ENCODE measurements around the gene WDR75. TPM values are rescaled to one million over a fixed set of nuclear protein-coding genes. Genes with fewer than 3 reads are reported as not detected.
"Not testable (repeated sequence)": the region's sequence is repeated elsewhere in the genome, so short reads cannot be mapped to it uniquely, and the experiment has no call there.

WDR75 gene
- total and polyA plus RNA-seq, 2 of the 4 experiments (the other 2 are of a cell fraction): 21.7 to 52.2 TPM

DNA sequence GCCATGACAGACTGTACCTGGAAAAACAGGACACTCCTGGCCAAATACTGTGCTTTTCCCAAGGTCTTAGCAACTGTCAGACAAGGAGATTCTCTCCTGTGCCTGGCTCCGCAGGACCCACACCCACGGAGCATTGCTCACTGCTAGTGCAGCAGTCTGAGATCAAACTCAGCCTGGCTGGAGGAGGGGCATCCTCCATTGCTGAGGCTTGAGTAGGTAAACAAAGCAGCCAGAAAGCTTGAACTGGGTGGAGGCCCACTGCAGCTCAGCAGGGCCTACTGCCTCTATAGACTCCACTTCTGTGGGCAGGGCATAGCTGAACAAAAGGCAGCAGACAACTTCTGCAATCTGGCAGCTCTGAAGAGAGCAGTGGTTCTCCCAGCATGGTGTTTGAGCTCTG is 10.8 kb upstream of the WDR75 start:
- H4K91ac ChIP-seq (ENCODE audit: insufficient read depth, low read depth, low read length); H2BK15ac ChIP-seq (ENCODE audit: low read depth, low read length); H3K79me1 ChIP-seq (ENCODE audit: low read depth in 1 of 2, low read length in 2 of 2); H3K27ac ChIP-seq (ENCODE audit: insufficient read depth, low read length); CTCF ChIA-PET; dilution Hi-C loops (cut with HindIII; ENCODE audit: low sequenced_read_pairs, unreplicated experiment); H3K9me1 ChIP-seq (ENCODE audit: insufficient read depth, low read length); H3K27me3 ChIP-seq (ENCODE audit: control insufficient read depth, insufficient read depth, low read length); H3K4me2 ChIP-seq (ENCODE audit: low read depth, low read length); BruUV-seq (replicated peaks); H2BK20ac ChIP-seq (ENCODE audit: low read depth, low read length); POLR2A ChIA-PET (ENCODE audit: unreplicated experiment); H3K4me3 ChIP-seq (ENCODE audit: insufficient read depth, low read depth, low read length); H3K9me3 ChIP-seq (ENCODE audit: control insufficient read depth, insufficient read depth, low read length); intact Hi-C loops (cut with micrococcal nuclease); H2BK120ac ChIP-seq (ENCODE audit: low read depth, low read length); in situ Hi-C loops (cut with MboI; ENCODE audit: low sequenced_read_pairs); H3K4me1 ChIP-seq (ENCODE audit: control insufficient read depth, insufficient read depth, low read length); H3K56ac ChIP-seq (ENCODE audit: extremely low read depth, insufficient read depth, low read length); H3K36me3 ChIP-seq (ENCODE audit: control insufficient read depth, insufficient read depth, low read length); H4K20me1 ChIP-seq (ENCODE audit: insufficient read depth, low read length); H3K9ac ChIP-seq (ENCODE audit: low read depth, low read length); H3K23ac ChIP-seq (ENCODE audit: low read depth, low read length); H2AK9ac ChIP-seq (replicated peaks; ENCODE audit: low read depth, low read length, poor library complexity); H2AK5ac ChIP-seq (ENCODE audit: low read depth, low read length): not testable (repeated sequence)
- peak overlapping the region; percentile 42 for H2BK5ac ChIP-seq (ENCODE audit: low read depth, low read length, poor library complexity, severe bottlenecking)
- peak overlapping the region; percentile 4; the same call in 1 of the 2 replicates for H3K14ac ChIP-seq (replicated peaks; ENCODE audit: low read depth, low read length)
- peak overlapping the region in 1 of 2 experiments; percentile 75; a peak in 2 of 4 replicates for H4K8ac ChIP-seq (ENCODE audit: low read depth in 2 of 2, low read length in 2 of 2)
- 56% methylated on average over 2 of the region's 2 CpGs; no CpG with 5 or more reads in 1 of the 2 experiments for WGBS, 2 experiments (ENCODE audit: extremely low coverage in 2 of 2, insufficient read length in 1 of 2)
- DNase-seq: peak; percentile 62
- peak overlapping the region; percentile 6; the same call in 1 of the 2 replicates for H3K18ac ChIP-seq (ENCODE audit: low read depth, low read length)
- peak; percentile 68 for ATAC-seq (ENCODE audit: low read depth)
- H4K5ac ChIP-seq (ENCODE audit: low read depth, low read length): 0 out of 2 replicates have a peak overlapping the region, but pooled peaks have one; percentile 39
- H2AFZ ChIP-seq (replicated peaks; ENCODE audit: low read length, poor library complexity): peak overlapping the region; percentile 58
- peak overlapping the region; percentile 59; the same call in 1 of the 2 replicates for H3K4ac ChIP-seq (ENCODE audit: low read depth, low read length)

GRCh38 chr2:189435803-189436202 is 5.5 kb upstream of the WDR75 start:
- no CpG with 5 or more reads among the region's 4 CpGs for WGBS, 2 experiments (ENCODE audit: extremely low coverage in 2 of 2, insufficient read length in 1 of 2)
- H3K14ac ChIP-seq (replicated peaks; ENCODE audit: low read depth, low read length); H2BK15ac ChIP-seq (ENCODE audit: low read depth, low read length); H3K18ac ChIP-seq (ENCODE audit: low read depth, low read length); POLR2A ChIA-PET (ENCODE audit: unreplicated experiment); ATAC-seq (ENCODE audit: low read depth); H4K5ac ChIP-seq (ENCODE audit: low read depth, low read length); H3K36me3 ChIP-seq (ENCODE audit: control insufficient read depth, insufficient read depth, low read length); BruUV-seq (replicated peaks); H3K4ac ChIP-seq (ENCODE audit: low read depth, low read length); H3K9me1 ChIP-seq (ENCODE audit: insufficient read depth, low read length); H2AFZ ChIP-seq (replicated peaks; ENCODE audit: low read length, poor library complexity); H3K79me1 ChIP-seq (ENCODE audit: low read depth in 1 of 2, low read length in 2 of 2); H2BK20ac ChIP-seq (ENCODE audit: low read depth, low read length); H3K23ac ChIP-seq (ENCODE audit: low read depth, low read length); intact Hi-C loops (cut with micrococcal nuclease); H2BK120ac ChIP-seq (ENCODE audit: low read depth, low read length); H3K27me3 ChIP-seq (ENCODE audit: control insufficient read depth, insufficient read depth, low read length); H2AK5ac ChIP-seq (ENCODE audit: low read depth, low read length); CTCF ChIA-PET; H2AK9ac ChIP-seq (replicated peaks; ENCODE audit: low read depth, low read length, poor library complexity); DNase-seq; H3K27ac ChIP-seq (ENCODE audit: insufficient read depth, low read length); H2BK5ac ChIP-seq (ENCODE audit: low read depth, low read length, poor library complexity, severe bottlenecking); in situ Hi-C loops (cut with MboI; ENCODE audit: low sequenced_read_pairs); H3K4me2 ChIP-seq (ENCODE audit: low read depth, low read length); H4K20me1 ChIP-seq (ENCODE audit: insufficient read depth, low read length); H3K9ac ChIP-seq (ENCODE audit: low read depth, low read length); H3K56ac ChIP-seq (ENCODE audit: extremely low read depth, insufficient read depth, low read length); H4K8ac ChIP-seq (ENCODE audit: low read depth in 2 of 2, low read length in 2 of 2); H3K9me3 ChIP-seq (ENCODE audit: control insufficient read depth, insufficient read depth, low read length); dilution Hi-C loops (cut with HindIII; ENCODE audit: low sequenced_read_pairs, unreplicated experiment); H3K4me3 ChIP-seq (ENCODE audit: insufficient read depth, low read depth, low read length); H4K91ac ChIP-seq (ENCODE audit: insufficient read depth, low read depth, low read length); H3K4me1 ChIP-seq (ENCODE audit: control insufficient read depth, insufficient read depth, low read length): not testable (repeated sequence)

Measured in IMR-90 (cell line).